ENCODE data around the gene PARD3B.

Gene PARD3B

DNA sequence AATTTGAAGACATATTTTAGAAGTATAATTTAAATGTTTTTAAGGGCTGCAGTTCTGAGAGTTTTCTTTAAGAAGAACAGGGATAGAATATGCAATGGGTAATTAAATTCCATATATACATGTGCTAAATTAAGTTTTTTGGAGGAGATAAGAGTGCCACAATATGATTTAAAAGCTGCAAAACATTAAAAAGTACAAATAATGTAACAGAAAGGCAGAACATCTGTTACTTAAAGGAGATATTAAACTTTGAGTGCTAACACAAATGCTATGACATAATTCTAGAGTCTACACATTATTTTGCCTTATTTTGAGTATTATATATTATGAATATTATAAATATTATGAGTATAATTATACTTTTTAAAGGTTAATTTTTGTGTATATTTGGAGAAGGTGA lies 102.4 kb downstream of the PARD3B start:
- no peaks in the 10 kb centered on the region for H3K9me3 ChIP-seq (ENCODE audit: control insufficient read depth, insufficient read depth, low read length)
- no peak overlapping the region for H3K27ac ChIP-seq (ENCODE audit: low read depth, low read length)
- H3F3A ChIP-seq (ENCODE audit: control insufficient read depth, insufficient read depth): no peaks in the 10 kb centered on the region
- H3K27me3 ChIP-seq (ENCODE audit: control insufficient read depth, low read length): no peaks in the 10 kb centered on the region
- H3K4me1 ChIP-seq (ENCODE audit: control insufficient read depth, low read length): no peaks in the 10 kb centered on the region
- H3K9me2 ChIP-seq (replicated peaks; ENCODE audit: control insufficient read depth, low read length): no peaks in the 10 kb centered on the region
- H4K20me1 ChIP-seq (ENCODE audit: control insufficient read depth, insufficient read depth, low read depth, low read length): no peaks in the 10 kb centered on the region
- no peak for TF ChIP-seq EZH2phosphoT487 (IDR thresholded peaks at IDR 0.05; ENCODE audit: borderline replicate concordance, low read length)
- TF ChIP-seq, protein P1, sequence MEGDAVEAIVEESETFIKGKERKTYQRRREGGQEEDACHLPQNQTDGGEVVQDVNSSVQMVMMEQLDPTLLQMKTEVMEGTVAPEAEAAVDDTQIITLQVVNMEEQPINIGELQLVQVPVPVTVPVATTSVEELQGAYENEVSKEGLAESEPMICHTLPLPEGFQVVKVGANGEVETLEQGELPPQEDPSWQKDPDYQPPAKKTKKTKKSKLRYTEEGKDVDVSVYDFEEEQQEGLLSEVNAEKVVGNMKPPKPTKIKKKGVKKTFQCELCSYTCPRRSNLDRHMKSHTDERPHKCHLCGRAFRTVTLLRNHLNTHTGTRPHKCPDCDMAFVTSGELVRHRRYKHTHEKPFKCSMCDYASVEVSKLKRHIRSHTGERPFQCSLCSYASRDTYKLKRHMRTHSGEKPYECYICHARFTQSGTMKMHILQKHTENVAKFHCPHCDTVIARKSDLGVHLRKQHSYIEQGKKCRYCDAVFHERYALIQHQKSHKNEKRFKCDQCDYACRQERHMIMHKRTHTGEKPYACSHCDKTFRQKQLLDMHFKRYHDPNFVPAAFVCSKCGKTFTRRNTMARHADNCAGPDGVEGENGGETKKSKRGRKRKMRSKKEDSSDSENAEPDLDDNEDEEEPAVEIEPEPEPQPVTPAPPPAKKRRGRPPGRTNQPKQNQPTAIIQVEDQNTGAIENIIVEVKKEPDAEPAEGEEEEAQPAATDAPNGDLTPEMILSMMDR (IDR thresholded peaks at IDR 0.05; ENCODE audit: low read depth, low read length, poor library complexity, severe bottlenecking): no peak
- H3K4me2 ChIP-seq (ENCODE audit: low read length): no peak overlapping the region
- no peaks in the 10 kb centered on the region for H3K36me3 ChIP-seq (ENCODE audit: control insufficient read depth, low read length)
- no peak overlapping the region for H3K4me3 ChIP-seq (ENCODE audit: low read length)
- no peaks in the 10 kb centered on the region for H3K79me2 ChIP-seq (ENCODE audit: control insufficient read depth, low read length)

DNA sequence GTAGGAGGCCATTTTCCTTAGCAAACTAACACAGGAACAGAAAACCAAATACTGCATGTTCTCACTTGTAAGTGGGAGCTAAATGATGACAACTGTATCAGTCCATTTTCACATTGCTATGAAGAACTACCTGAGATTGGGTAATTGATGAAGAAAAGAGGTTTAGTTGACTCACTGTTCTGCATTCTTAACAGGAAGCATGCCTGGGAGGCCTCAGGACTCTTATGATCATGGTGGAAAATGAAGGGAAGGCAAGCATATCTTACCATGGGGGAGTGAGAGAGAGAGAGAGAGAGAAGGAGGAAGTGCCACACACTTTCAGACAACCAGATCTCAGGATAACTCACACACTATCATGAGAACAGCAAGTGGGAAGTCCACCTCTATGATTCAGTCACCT lies 105.3 kb downstream of the PARD3B start:
- no peaks in the 10 kb centered on the region for H4K20me1 ChIP-seq (ENCODE audit: control insufficient read depth, insufficient read depth, low read depth, low read length)
- H3K9me3 ChIP-seq (ENCODE audit: control insufficient read depth, insufficient read depth, low read length): no peaks in the 10 kb centered on the region
- no peaks in the 10 kb centered on the region for H3K4me1 ChIP-seq (ENCODE audit: control insufficient read depth, low read length)
- no peak overlapping the region for H3K27ac ChIP-seq (ENCODE audit: low read depth, low read length)
- H3K9me2 ChIP-seq (replicated peaks; ENCODE audit: control insufficient read depth, low read length): no peaks in the 10 kb centered on the region
- H3K4me2 ChIP-seq (ENCODE audit: low read length): no peak overlapping the region
- no peak for TF ChIP-seq EZH2phosphoT487 (IDR thresholded peaks at IDR 0.05; ENCODE audit: borderline replicate concordance, low read length)
- TF ChIP-seq, protein P1 (IDR thresholded peaks at IDR 0.05; ENCODE audit: low read depth, low read length, poor library complexity, severe bottlenecking): no peak
- no peaks in the 10 kb centered on the region for H3K79me2 ChIP-seq (ENCODE audit: control insufficient read depth, low read length)
- no peaks in the 10 kb centered on the region for H3F3A ChIP-seq (ENCODE audit: control insufficient read depth, insufficient read depth)
- no peaks in the 10 kb centered on the region for H3K27me3 ChIP-seq (ENCODE audit: control insufficient read depth, low read length)
- H3K4me3 ChIP-seq (ENCODE audit: low read length): no peak overlapping the region
- no peaks in the 10 kb centered on the region for H3K36me3 ChIP-seq (ENCODE audit: control insufficient read depth, low read length)

DNA sequence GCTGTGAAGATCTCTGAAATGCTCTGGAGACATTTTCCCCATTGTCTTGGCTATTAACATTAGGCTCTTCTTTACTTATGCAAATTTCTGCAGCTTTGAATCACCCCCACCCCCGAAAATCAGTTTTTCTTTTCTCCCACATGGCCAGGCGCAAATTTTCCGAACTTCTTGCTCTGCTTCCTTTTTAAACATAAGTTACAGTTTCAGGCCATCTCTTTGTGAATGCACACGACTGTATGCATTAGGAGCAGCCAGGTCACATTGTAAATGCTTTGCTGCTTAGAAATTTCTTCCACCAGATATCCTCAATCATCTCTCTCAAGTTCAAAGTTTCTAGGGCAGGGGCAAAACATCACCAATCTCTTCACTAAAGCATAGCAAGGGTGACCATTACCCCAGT lies 106.8 kb downstream of the PARD3B start:
- H3K4me1 ChIP-seq (ENCODE audit: control insufficient read depth, low read length): no peaks in the 10 kb centered on the region
- TF ChIP-seq, protein P1 (IDR thresholded peaks at IDR 0.05; ENCODE audit: low read depth, low read length, poor library complexity, severe bottlenecking): no peak
- no peak for TF ChIP-seq EZH2phosphoT487 (IDR thresholded peaks at IDR 0.05; ENCODE audit: borderline replicate concordance, low read length)
- H3K9me3 ChIP-seq (ENCODE audit: control insufficient read depth, insufficient read depth, low read length): no peaks in the 10 kb centered on the region
- H3K79me2 ChIP-seq (ENCODE audit: control insufficient read depth, low read length): no peaks in the 10 kb centered on the region
- no peak overlapping the region for H3K4me2 ChIP-seq (ENCODE audit: low read length)
- no peaks in the 10 kb centered on the region for H3F3A ChIP-seq (ENCODE audit: control insufficient read depth, insufficient read depth)
- H3K27me3 ChIP-seq (ENCODE audit: control insufficient read depth, low read length): no peaks in the 10 kb centered on the region
- H3K4me3 ChIP-seq (ENCODE audit: low read length): no peak overlapping the region
- no peaks in the 10 kb centered on the region for H3K9me2 ChIP-seq (replicated peaks; ENCODE audit: control insufficient read depth, low read length)
- no peak overlapping the region for H3K27ac ChIP-seq (ENCODE audit: low read depth, low read length)
- no peaks in the 10 kb centered on the region for H4K20me1 ChIP-seq (ENCODE audit: control insufficient read depth, insufficient read depth, low read depth, low read length)
- H3K36me3 ChIP-seq (ENCODE audit: control insufficient read depth, low read length): no peaks in the 10 kb centered on the region

DNA sequence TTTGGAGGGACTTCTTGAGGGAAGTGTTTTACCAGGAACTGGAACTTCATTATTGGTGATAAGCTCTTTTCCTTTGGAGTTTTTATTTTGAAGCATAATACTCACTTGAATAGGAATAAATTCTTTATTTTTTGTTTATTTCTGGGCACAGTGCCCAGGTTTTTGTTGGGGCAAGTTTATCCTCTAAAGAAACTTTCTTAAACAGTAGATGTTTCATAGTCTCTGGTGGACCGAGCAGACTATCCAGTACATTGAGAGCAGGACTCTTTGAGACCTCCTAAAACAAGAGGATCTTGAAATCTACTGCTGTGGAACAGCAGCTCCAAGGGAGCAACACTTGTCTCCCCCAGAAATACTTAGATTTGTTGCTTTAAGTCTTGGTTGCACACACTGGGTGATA lies 109.4 kb downstream of the PARD3B start:
- H3K4me2 ChIP-seq (ENCODE audit: low read length): no peak overlapping the region
- no peak for TF ChIP-seq EZH2phosphoT487 (IDR thresholded peaks at IDR 0.05; ENCODE audit: borderline replicate concordance, low read length)
- TF ChIP-seq, protein P1 (IDR thresholded peaks at IDR 0.05; ENCODE audit: low read depth, low read length, poor library complexity, severe bottlenecking): no peak

More for the DNA sequence above, 109.4 kb downstream of the PARD3B start:
- no peaks in the 10 kb centered on the region for H3K9me2 ChIP-seq (replicated peaks; ENCODE audit: control insufficient read depth, low read length)
- no peaks in the 10 kb centered on the region for H4K20me1 ChIP-seq (ENCODE audit: control insufficient read depth, insufficient read depth, low read depth, low read length)
- H3K79me2 ChIP-seq (ENCODE audit: control insufficient read depth, low read length): no peaks in the 10 kb centered on the region
- H3K27me3 ChIP-seq (ENCODE audit: control insufficient read depth, low read length): no peaks in the 10 kb centered on the region
- H3K27ac ChIP-seq (ENCODE audit: low read depth, low read length): no peak overlapping the region
- no peaks in the 10 kb centered on the region for H3F3A ChIP-seq (ENCODE audit: control insufficient read depth, insufficient read depth)
- no peak overlapping the region for H3K4me3 ChIP-seq (ENCODE audit: low read length)
- H3K9me3 ChIP-seq (ENCODE audit: control insufficient read depth, insufficient read depth, low read length): no peaks in the 10 kb centered on the region
- no peaks in the 10 kb centered on the region for H3K36me3 ChIP-seq (ENCODE audit: control insufficient read depth, low read length)
- H3K4me1 ChIP-seq (ENCODE audit: control insufficient read depth, low read length): no peaks in the 10 kb centered on the region
